HG02759 (cell line): ENCODE results near the gene FAM131A.

Experiments
- ATAC-seq: cut with Tn5 transposase; IDR thresholded peaks from one replicate; pipeline ENCODE4 v1.9.1; 2021; ENCODE audit warnings: mild to moderate bottlenecking, moderate library complexity; ENCODE audit not compliant: unreplicated experiment

Gene FAM131A

DNA sequence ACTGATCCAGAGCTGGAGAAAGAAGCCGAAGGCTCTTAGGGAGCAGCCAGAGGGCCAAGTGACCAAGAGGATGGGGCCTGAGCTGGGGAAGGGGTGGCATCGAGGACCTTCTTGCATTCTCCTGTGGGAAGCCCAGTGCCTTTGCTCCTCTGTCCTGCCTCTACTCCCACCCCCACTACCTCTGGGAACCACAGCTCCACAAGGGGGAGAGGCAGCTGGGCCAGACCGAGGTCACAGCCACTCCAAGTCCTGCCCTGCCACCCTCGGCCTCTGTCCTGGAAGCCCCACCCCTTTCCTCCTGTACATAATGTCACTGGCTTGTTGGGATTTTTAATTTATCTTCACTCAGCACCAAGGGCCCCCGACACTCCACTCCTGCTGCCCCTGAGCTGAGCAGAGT is 52.0 kb downstream of the FAM131A start:
- ATAC-seq: no peak

DNA sequence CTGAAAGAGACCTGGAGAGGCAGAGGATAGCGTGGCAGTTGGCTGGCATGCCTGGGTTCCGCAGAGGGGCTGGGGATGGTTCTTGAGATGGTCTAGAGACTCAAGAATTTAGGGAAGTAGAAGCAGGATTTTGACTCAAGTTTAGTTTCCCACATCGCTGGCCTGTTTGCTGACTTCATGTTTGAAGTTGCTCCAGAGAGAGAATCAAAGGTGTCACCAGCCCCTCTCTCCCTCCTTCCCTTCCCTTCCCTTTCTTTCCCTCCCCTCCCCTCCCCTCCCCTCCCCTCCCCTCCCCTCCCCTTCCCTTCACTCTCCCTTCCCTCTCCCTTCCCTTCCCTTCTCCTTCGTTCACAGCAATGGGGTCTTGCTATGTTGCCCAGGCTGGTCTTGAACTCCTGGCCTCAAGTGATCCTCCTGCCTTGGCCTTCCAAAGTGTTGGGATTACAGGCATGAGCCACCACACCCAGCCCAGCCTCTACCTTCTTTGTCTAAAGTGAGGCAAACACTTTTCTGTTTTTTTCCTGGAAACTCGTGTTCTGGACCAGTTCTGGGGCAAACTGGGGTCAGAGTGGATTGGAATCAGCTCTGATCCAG is 52.6 kb downstream of the FAM131A start:
- no peak for ATAC-seq

DNA sequence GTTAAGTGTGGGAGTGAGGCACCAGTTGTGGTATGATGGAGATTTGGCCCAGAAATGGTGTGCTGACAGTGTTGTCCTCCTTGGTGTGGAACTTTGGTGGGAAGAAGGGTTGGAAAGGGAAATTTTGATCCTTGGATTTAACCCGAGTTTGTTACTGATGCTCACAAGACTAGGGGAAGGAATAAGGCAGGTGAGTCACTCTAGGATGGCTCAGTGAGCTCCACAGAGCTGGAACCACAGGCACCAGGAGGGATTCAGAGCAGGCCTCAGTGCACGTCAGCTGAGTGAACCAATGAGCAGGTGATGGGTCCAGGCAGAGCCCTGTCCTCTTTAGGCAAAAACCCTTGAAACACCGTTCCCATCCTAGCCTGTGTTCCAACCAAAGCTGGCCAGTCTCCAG is 53.9 kb downstream of the FAM131A start:
- ATAC-seq: no peak

DNA sequence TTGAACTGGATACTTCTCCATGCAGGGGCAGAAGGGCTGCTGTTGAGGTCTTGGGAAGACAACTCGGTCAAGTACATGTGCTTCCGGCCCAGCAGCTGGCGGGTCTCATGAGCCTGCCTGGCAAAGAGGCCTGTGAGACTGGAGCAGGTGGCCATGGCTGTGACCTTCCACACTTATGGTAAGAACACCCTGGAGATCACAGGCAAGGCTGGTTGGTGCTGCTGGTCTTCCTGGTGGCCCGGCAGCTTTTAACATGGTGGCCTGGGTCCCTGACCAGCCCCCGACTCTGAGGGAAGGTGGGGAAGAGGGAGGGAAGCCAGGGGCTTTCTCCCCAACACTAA is 57.9 kb downstream of the FAM131A start:
- no peak for ATAC-seq
